GM21423 (cell line): ENCODE measurements around the gene RIPK4.

Experiments used
- ATAC-seq: cut with Tn5 transposase; IDR thresholded peaks from one replicate; pipeline ENCODE4 v1.9.1; 2021; ENCODE audit warnings: mild to moderate bottlenecking, moderate library complexity; ENCODE audit not compliant: unreplicated experiment

The RIPK4 gene

DNA sequence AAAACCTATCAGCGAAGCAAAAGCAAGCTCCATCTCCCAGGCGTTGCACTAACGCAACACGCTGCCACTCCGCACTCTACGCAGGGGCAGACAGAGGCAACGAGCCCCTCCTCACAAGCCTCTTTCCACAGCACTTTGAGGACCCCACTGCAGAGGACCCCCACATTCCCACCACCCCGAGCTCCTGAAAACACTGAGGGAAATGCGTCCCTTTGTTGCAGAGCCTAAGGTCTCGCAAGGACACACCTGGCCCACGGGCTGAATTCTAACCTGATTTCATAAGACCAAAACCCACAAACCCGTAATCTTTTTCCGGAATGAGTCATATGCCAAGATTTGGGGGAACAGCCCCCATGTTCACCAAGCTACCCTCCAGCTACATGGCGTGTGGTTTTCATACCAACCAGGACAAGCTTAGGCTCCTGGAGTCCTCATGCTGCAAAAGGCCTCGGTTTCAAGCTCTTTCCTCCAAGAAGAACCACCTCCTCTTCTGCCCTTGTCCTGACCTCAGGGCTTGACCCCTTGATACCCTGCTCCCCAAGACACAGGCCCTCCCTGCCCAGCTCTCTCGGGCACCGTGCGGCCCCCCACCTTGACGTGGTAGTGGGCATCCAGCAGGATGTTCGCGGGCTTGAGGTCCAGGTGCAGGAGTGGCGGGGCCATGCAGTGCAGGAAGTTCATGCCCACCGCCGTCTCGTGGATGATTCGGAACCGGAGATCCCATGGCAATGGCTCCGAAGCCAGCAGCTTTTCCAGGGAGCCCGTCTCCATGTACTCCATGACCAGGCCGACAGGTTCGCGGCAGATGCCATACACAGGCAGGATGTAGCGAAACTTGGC is 10.7 kb downstream of the RIPK4 start:
- ATAC-seq = no peak

DNA sequence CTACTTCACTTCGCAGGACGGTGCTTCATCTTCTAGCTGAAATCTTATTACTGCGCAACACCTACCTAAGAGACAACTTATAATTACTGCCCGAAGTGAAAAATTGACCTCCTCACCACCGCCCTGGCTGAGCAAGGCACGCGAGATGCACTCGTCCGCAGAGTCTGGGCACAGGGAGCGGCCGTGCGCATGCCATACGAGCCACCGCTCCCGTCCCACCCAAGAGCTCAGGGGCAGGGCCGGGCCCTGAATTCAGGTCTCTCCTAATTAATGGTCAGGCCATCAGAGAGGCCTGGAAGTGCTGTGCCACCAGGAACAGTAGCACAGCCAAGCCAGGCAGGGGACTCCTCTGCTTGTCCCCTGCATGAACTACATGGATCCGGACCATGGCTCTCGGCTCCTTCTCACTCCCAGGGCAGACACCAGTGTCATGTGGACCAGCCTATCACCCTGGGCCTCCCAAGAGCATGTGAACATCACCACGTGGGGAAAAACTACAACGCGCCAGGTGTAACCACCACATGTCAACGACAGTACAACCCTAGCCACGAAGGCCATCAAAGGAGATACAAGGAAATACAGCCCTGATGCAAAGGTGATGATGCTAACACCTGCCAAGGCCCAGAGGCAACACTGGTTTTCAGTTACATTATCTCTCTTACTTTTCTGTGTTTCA is 11.5 kb downstream of the RIPK4 start:
- ATAC-seq = no peak

DNA sequence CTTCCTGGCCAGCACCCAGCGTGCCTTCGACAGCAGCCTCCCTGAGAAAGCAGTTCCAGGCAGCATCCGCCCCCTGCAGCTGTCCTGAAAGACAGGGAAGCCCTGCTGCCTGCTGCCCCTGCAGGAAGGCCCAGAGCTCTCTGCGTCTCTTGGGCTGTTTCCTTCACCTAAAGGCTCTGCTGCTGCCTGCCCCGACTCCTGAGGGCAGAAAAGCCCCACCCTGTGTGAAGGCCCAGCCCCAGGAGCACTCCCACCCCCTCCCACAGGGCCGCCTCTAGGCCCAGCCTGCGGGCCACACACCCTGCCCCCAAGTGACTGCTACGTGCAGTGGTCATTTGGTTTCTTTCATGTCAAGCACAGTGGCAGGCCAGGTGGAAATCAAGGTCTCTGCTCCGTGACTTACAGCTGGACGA is 12.4 kb downstream of the RIPK4 start:
- no peak for ATAC-seq

DNA sequence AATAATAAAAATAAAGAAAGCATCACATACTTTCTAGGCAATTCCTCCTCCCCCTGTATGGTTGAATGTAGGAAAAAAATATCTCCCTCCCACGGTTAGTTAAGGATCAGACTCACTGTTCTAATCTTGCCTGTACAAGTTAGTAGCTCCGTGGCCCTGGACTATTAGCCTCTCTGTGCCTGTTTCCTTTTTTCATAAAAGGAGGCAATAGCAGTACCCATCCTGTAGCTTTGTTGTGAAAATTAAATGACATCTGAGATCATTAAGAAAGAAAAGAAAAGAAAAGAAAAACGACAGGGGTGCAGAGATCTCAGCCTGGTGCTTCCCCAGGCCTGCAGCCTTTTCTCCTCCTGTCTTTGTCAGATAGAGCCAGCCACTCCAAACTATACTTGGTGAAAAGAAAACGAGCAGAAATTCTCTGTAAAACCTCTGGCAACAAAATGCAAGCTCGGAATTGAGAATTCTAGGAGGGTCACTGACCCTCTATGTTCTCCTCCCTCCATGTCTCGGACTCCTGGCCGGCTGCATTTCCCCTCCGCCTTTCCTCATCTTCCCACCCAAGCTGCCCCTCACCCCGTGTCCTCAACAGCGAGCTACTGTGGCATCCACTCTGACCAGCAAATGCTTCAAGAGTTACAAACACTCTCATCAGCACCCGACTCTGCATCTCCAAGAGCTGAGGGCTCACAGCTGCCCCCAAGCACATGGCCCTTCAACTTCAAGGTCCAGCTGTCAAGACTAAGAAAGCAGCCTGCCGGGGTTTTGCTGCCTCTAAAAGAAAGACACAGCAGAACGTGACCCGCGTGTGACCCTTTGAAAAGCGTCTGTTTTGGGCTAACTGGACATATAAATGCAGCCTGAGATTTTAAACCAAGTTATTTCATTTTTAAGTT is 13.6 kb downstream of the RIPK4 start:
- no peak for ATAC-seq

- no peak for ATAC-seq
These were observed 14.6 kb downstream of the RIPK4 start for GRCh38 chr21:41752231-41752681.

DNA sequence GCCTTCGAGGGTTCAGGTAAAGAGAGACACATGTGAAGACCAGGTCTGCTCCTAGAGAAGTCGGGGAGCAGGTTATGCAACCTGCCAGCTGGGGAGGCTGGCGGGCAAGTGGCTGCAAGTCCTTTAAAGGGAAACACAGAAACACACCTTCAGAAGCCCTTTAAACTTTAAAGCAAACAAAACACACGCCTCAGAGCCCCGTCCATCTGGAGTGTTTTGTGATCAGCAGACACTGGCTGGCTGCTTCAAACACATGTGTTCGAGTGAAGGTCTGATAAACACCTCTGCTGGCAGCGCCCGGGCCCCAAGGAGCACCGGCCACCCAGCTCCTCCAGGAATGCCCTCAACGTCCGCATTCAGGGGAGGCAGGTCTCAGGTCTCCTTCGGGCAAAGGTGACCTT is 15.2 kb downstream of the RIPK4 start:
- no peak for ATAC-seq

DNA sequence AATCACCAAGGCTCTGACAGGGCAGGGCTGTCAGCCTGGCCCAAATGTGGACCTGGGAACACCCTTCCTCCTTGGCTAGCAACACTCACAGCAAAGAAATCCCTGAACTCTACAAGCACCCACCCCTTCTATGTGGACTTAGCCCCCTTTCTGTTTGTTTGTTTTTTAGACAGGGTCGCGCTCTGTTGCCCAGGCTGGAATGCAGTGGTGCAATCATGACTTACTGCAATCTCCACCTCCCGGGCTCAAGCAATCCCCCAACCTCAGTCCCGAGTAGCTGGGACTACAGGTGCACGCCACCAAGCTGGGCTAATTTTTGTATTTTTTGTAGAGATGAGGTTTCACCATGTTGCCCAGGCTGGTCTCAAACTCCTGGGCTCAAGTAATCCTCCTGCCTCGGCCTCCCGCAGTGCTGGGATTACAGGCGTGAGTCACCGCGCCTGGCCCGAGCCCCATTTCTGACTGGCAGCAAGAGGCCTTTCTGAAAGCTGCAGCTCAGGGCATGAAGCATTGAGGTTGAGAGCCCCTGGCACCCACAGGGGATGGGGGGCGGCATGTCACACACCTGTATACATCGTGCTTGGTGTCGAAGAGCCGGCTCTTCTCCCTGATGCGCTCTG is 16.2 kb downstream of the RIPK4 start:
- ATAC-seq = no peak

DNA sequence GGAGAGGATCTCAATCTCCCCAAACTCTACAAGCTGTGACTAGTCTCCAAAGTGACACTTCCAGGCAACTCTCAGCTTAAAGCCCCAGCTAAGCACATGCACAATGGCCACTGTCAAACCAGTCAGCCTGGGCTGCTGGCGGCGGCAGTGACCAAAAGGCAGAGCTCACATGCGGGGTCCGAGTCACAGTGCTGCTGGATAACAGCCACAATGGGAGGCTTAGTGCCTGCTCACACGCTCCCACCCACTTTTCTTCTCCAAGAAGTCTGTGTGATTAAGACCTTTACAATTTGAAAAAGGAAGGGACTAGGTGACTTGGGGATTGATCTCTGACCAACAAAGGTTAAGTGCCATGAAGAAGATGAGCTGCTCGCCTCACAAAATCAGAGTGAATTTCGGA is 16.8 kb downstream of the RIPK4 start:
- ATAC-seq = no peak

DNA sequence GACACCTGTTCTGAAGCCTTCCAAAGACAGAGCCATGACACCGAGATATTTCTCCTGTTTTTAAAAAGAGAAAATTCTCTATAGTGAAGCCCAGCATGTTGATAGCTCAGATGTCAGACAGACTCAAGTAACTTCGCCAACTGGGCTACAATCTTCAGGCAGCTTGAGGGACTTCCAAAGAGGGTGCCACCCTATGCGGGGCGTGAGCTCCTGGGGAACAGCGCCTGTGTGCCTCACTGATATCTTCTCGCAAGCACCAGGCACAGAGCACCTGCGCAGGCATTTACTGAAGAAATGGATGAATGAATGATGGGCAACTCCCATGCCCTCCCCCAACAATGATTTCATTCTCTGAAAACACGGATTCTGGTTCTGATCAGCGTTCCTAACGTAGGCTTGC is 17.6 kb downstream of the RIPK4 start:
- no peak for ATAC-seq

DNA sequence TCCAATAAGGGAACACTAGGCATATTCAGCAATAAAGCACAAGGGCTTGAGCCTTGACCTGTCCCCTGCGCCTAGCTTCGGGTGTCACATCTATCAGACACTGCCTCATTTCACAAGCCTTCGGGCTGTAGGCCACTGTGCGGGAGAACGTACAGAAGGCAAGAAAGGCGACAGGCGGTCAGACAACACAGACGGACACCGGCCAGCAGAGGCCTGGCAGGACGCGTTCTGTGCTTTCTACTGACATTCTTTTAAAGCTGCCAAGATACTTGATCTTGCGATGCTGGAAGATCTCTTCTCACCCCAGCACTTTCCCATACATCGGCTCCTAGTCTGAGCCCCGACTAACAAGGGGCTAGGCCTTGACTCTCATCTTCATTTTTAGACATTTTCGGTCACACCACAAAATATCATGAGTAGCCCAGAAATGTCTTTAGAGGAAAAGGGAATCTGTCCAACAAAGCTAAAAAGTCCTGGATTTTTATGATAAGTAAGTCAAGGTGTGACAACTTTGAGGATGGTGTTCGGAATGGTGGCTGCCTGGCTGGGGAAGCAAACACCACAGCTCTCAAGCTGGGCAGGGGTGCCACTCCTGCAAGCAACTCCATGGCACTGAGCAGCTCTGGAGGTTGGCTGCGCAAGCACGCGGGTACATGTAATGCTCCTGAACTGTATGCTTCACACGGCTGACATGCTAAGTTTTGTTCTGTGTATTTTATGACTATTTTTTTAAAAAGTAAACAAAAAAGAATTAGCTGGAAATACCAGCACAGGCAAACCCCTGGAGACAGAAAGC is 18.7 kb downstream of the RIPK4 start:
- ATAC-seq = no peak

DNA sequence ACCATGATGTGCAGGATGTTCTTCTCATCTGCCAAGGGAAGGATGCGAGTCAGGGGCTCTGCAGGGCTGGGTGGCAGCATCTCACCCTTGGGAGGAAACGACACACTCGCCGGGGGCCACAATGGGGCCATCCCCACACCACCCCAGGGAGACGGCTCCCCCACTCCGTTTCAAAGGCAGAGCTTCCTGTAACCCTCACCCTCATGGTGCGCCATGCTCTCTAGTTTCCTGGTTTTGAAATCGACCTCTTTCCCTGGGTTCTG is 20.2 kb downstream of the RIPK4 start:
- no peak for ATAC-seq

- ATAC-seq = no peak
These were observed 20.7 kb downstream of the RIPK4 start for GRCh38 chr21:41745971-41746743.

- no peak for ATAC-seq
These were observed 21.6 kb downstream of the RIPK4 start for GRCh38 chr21:41745026-41745820.

DNA sequence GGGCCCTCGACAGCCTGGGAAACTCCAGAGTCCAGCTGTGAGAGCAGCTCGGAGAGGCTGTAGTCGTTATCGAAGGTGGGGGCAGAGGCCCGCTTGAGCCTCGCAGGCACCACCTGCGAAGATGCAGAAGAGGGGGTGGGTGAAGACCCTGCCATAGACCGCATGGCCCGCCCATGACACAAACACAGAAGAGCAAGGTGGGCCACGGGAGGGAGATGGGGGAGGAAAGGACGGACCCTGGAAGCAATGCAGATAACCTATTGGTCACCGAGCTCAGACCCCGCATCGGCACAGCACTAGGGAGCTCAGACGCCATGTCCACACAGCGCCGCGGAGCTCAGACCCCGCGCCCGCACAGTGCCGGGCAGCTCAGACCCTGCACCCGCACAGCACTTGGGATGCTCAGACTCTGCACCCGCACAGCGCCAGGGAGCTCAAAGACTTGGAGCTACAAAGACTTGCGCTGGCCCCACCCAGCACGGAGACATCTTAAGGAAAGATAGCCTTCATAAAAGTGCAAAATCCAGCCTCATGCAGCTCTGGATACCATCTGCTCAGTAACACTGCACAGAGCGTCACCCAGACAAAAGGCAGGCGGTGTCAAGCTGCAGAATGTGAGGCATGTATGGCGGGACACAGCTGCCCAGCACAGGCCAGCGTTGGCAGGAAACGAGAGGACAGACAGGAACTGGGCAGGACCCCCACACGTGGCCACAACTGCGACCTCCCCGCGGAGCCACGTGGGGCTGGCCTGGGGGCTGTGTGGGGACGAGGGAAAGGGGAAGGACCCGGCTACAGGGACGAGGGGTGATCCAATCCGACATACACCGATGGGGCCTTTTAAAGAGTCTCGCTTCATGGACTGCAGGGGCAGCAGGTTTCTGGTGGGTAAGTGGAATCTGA is 22.6 kb downstream of the RIPK4 start:
- ATAC-seq = no peak

DNA sequence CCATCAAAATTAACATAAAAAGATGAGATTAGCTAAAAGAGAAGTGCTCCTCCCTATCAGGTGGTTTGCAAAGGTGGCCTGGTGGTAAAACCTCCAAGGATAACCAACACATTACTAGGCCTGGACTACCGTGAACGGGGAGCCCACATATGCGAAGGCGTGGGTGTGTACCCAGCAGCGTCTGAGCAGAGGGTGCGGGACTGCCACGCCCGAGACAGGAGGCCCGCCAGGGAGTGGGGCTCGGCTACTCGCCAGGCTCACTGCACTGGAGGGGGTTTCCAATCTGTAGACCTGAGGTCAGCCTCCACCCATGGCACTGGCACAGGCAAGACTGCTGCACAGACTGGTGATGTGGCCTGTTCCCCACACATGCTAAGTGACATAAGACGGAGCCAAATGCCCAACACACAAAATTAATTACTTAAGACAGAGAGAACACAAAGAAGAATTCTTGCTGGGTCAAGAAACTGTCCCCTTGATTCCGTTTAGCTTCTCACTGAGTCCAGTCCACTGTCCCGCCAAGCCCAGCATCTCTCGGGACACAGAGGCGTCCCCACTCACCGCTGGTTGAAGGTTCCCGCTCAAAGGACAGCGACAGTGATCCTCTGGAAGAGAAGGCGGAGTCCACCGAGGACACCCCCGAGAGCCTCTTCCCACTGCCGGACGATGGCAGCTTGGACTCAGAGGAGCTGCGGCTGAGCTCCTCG is 23.4 kb downstream of the RIPK4 start:
- no peak for ATAC-seq

DNA sequence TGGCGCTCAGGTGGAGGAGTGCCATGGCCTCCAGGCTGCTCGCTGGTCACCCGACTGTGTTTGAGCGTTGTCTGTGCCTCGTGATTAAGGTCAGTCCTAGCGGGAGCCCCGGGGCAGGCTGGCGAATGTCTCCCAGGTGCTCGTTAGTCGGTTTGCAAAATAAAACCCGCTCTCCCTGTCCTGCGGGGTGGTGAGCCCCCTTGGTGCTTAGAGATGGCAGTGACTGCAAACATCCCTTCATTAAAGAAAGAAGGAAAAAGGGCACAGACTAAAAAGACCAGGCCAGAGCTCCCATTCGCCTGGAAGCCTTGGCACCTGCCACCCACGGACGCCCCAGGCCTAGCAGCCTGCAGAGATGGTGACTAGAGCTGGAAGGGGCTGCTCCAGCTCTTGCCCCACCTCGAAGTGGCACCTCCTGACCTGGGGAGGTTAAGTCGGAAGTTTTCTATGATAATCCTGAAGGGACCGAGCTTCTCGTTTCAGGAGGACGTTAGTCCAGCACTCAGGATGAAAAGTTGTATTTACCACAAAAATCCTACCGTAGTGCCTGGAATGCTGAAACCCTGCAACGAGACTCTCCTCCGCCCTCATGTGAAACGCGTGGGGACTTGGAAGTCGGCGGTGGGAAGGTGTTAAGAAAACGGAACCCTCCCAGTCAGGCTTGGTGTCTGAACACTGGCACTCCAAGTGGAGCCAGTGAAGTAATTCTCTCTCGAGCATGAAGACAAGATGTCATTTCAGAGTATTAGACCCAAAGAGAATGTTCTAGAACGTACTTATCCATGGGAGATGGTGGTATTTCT is 24.6 kb downstream of the RIPK4 start:
- no peak for ATAC-seq
